WTC11 (cell line): Measurements from ENCODE around the gene GASK1A. TPM values are rescaled to one million over a fixed set of nuclear protein-coding genes. Genes with fewer than 3 reads are reported as not detected.
"Not testable (repeated sequence)": the region's sequence is repeated elsewhere in the genome, so short reads cannot be mapped to it uniquely, and the experiment has no call there.

Experiments used
- ATAC-seq: fragments of 200-7000 bp; cut with Tn5 transposase; 2 replicates; pipeline ENCODE4 v1.10.0; 2021; ENCODE audit warnings: mild to moderate bottlenecking, moderate library complexity
- CTCF ChIA-PET: fragments of 300-600 bp; sonication (Branson Sonifier 250); formaldehyde crosslinking; loops from one replicate; lab custom pipeline; 2021; ENCODE audit warnings: antibody characterized with exemption; lab: Charles Lee
- POLR2A ChIA-PET: fragments of 350-600 bp; sonication (Branson Sonifier 250); formaldehyde crosslinking; loops from one replicate; lab custom pipeline; 2021; ENCODE audit warnings: antibody characterized with exemption; lab: Charles Lee
- DNase-seq: peaks from one replicate; pipeline ENCODE4 v3.0.0; 2021; ENCODE audit warnings: low spot score
- H3K27ac Mint-ChIP-seq: 2 replicates; pipeline ENCODE4 v1.8.0; 2021; ENCODE audit warnings: mixed read lengths
- H3K27me3 Mint-ChIP-seq: 2 replicates; pipeline ENCODE4 v1.8.0; 2021; ENCODE audit warnings: low read depth, mild to moderate bottlenecking, moderate library complexity, mixed read lengths
- H3K36me3 Mint-ChIP-seq: 2 replicates; pipeline ENCODE4 v1.8.0; 2021; ENCODE audit warnings: mixed read lengths
- H3K4me1 Mint-ChIP-seq: 2 replicates; pipeline ENCODE4 v1.8.0; 2022; ENCODE audit warnings: mixed read lengths
- H3K4me3 Mint-ChIP-seq: 2 replicates; pipeline ENCODE4 v1.8.0; 2021; ENCODE audit warnings: mild to moderate bottlenecking, moderate library complexity, mixed read lengths
- H3K9me3 Mint-ChIP-seq: 2 replicates; pipeline ENCODE4 v1.8.0; 2021; ENCODE audit warnings: mixed read lengths
- ATF2 ChIP-seq: sonication (generic); formaldehyde crosslinking; IDR thresholded peaks from 2 replicates; pipeline ENCODE4 v1.8.1; 2022; ENCODE audit warnings: low read depth, missing genetic modification reagents, borderline replicate concordance
- ATF3 ChIP-seq: sonication (generic); formaldehyde crosslinking; conservative IDR thresholded peaks from 2 replicates; pipeline ENCODE4 v1.8.1; 2022; ENCODE audit warnings: mild to moderate bottlenecking, missing genetic modification reagents
- CREM ChIP-seq: sonication (generic); formaldehyde crosslinking; IDR thresholded peaks from 2 replicates; pipeline ENCODE4 v1.8.1; 2022; ENCODE audit warnings: mild to moderate bottlenecking, missing genetic modification reagents, moderate library complexity
- FOXK1 ChIP-seq: sonication (generic); formaldehyde crosslinking; IDR thresholded peaks from 2 replicates; pipeline ENCODE4 v1.8.0; 2022; ENCODE audit warnings: mild to moderate bottlenecking, moderate library complexity, missing genetic modification reagents
- GRHL2 ChIP-seq: fragments of 250-450 bp; sonication (Bioruptor Pico); IDR thresholded peaks from 2 replicates; pipeline ENCODE4 v1.8.0; 2022; ENCODE audit warnings: mild to moderate bottlenecking, moderate library complexity; ENCODE audit not compliant: insufficient replicate concordance, severe bottlenecking
- IRF2 ChIP-seq: sonication (generic); formaldehyde crosslinking; IDR thresholded peaks from 2 replicates; pipeline ENCODE4 v1.8.0; 2022; ENCODE audit warnings: low read depth, missing genetic modification reagents, borderline replicate concordance
- KAT7 ChIP-seq: sonication (generic); formaldehyde crosslinking; IDR thresholded peaks from 2 replicates; pipeline ENCODE4 v1.8.1; 2023; ENCODE audit warnings: missing genetic modification reagents, mild to moderate bottlenecking, borderline replicate concordance
- MLX ChIP-seq: sonication (generic); formaldehyde crosslinking; IDR thresholded peaks from 2 replicates; pipeline ENCODE4 v1.8.1; 2023; ENCODE audit warnings: mild to moderate bottlenecking, missing genetic modification reagents, moderate library complexity
- NFE2L1 ChIP-seq: sonication (generic); formaldehyde crosslinking; IDR thresholded peaks from 2 replicates; pipeline ENCODE4 v1.8.1; 2023; ENCODE audit warnings: missing genetic modification reagents
- SMAD3 ChIP-seq: sonication (generic); formaldehyde crosslinking; IDR thresholded peaks from 2 replicates; pipeline ENCODE4 v1.8.0; 2022; ENCODE audit warnings: missing genetic modification reagents, mild to moderate bottlenecking, borderline replicate concordance
- ZBTB43 ChIP-seq: sonication (generic); formaldehyde crosslinking; IDR thresholded peaks from 2 replicates; pipeline ENCODE4 v1.8.1; 2023; ENCODE audit warnings: mild to moderate bottlenecking, missing genetic modification reagents
- ZNF138 ChIP-seq: sonication (generic); formaldehyde crosslinking; conservative IDR thresholded peaks from 2 replicates; pipeline ENCODE4 v1.8.1; 2022; ENCODE audit warnings: mild to moderate bottlenecking, moderate library complexity, missing genetic modification reagents
- ZNF423 ChIP-seq: fragments of 250-450 bp; sonication (Bioruptor Pico); IDR thresholded peaks from 2 replicates; pipeline ENCODE4 v2.1.2; 2022; ENCODE audit warnings: mild to moderate bottlenecking, moderate library complexity
- total RNA-seq: library from RNA; stranded (reverse); gene quantifications from 3 replicates; pipeline ENCODE4 v1.2.3, GENCODE V29; 2021
- TF ChIP-seq, protein P1 (sequence below): sonication (generic); formaldehyde crosslinking; IDR thresholded peaks from 2 replicates; pipeline ENCODE4 v1.8.0; 2022; ENCODE audit warnings: mild to moderate bottlenecking, missing genetic modification reagents
- TF ChIP-seq, protein P2 (sequence below): fragments of 250-450 bp; sonication (Bioruptor Pico); IDR thresholded peaks from 2 replicates; pipeline ENCODE4 v1.8.0; 2021; ENCODE audit warnings: mild to moderate bottlenecking

GASK1A gene
- total RNA-seq, 1 experiment from 2014 or later: 9.6 TPM

DNA sequence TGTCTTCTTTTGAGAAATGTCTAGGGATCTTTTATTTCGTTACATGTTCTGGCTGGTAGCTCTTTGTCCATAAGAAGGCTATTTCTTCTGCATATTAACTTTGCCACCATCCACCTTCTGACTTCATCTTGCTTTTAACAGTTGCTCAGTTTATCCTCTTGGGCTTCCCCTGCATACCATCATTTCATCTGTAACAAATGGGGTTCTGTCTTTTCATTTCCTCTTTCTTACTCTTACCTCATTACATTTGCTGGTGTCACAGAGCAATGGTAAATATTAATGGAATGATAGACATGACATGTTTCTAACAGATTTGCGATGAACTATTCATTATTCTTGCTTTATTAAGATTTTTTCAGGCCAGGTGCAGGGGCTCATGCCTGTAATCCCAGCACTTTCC is 62.4 kb downstream of the GASK1A start (continued):
- TF ChIP-seq ATF2 (CRISPR knock-in tag): no peak
- TF ChIP-seq, protein P1, sequence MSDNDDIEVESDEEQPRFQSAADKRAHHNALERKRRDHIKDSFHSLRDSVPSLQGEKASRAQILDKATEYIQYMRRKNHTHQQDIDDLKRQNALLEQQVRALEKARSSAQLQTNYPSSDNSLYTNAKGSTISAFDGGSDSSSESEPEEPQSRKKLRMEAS (CRISPR knock-in tag): no peak

- H3K4me1 Mint-ChIP-seq: no peaks in the 10 kb centered on the region
- peaks cover 43% of the 10 kb centered on the region for H3K36me3 Mint-ChIP-seq
- ATAC-seq (no peak), DNase-seq (no peak)
- H3K27ac Mint-ChIP-seq: no peak overlapping the region
- no peak overlapping the region for H3K4me3 Mint-ChIP-seq
- H3K9me3 Mint-ChIP-seq: peaks cover 54% of the 10 kb centered on the region
- ChIA-PET CTCF (no interaction called here), POLR2A (no interaction called here)
- H3K27me3 Mint-ChIP-seq: peaks cover 3% of the 10 kb centered on the region; the same call in 1 of the 2 replicates
- TF ChIP-seq GRHL2 (CRISPR knock-in tag) (no peak), MLX (CRISPR knock-in tag) (no peak), NFE2L1 (CRISPR knock-in tag) (no peak), SMAD3 (CRISPR knock-in tag) (no peak), ZNF138 (CRISPR knock-in tag) (no peak), IRF2 (CRISPR knock-in tag) (no peak)
Observed at GRCh38 chr3:43043071-43043766, 64.1 kb downstream of the GASK1A start.

DNA sequence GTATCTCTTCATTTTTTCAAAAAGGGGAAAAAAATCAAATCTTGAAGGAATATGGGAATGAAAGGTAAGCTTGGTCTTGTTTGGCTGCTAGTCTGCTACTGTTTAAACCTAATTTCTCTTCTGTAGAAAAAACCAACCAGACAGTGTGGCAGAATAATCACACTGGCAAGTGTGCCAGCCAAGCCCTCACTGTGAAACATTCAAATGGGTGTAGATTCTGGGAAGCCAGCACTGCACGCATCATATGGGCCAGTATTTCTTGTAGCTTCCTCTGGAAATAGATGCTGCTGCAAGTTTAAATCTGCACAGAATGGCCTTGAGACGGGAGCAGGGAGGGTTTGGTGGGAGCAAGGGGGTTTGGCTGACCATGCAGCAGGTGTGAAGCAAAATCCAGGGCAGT is 64.7 kb downstream of the GASK1A start:
- H3K4me1 Mint-ChIP-seq: no peaks in the 10 kb centered on the region
- H3K27ac Mint-ChIP-seq: no peak overlapping the region
- H3K36me3 Mint-ChIP-seq: peaks cover 44% of the 10 kb centered on the region
- DNase-seq (no peak), ATAC-seq (no peak)
- TF ChIP-seq ZBTB43 (no peak), ATF3 (CRISPR knock-in tag) (no peak), CREM (CRISPR knock-in tag) (no peak), KAT7 (CRISPR knock-in tag) (no peak), ZNF423 (CRISPR knock-in tag) (no peak), FOXK1 (CRISPR knock-in tag) (no peak)
- TF ChIP-seq, protein P2, sequence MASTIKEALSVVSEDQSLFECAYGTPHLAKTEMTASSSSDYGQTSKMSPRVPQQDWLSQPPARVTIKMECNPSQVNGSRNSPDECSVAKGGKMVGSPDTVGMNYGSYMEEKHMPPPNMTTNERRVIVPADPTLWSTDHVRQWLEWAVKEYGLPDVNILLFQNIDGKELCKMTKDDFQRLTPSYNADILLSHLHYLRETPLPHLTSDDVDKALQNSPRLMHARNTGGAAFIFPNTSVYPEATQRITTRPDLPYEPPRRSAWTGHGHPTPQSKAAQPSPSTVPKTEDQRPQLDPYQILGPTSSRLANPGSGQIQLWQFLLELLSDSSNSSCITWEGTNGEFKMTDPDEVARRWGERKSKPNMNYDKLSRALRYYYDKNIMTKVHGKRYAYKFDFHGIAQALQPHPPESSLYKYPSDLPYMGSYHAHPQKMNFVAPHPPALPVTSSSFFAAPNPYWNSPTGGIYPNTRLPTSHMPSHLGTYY: no peak
- CTCF ChIA-PET: no interaction called here
- POLR2A ChIA-PET: no interaction called here
- peaks cover 59% of the 10 kb centered on the region for H3K9me3 Mint-ChIP-seq
- H3K27me3 Mint-ChIP-seq: peaks cover 3% of the 10 kb centered on the region; the same call in 1 of the 2 replicates
- no peak overlapping the region for H3K4me3 Mint-ChIP-seq

DNA sequence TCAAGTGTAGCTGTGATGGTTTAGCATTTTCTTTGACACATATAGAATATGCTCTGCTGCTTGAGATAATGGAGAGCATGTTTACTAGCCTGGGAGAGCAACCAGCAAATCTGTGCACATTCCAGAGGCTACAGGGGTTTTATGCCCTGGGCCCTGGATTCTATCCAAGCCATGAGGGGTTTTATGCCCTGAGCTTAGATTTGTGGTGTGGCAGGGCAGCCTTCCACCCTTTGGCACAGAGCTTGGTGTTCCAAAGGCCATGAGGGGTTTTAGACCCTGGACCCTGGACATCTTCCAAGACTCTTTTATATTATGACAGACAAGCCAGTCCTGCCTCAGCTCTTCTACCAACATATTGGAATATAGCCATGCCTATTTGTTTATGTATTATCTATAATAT is 66.0 kb downstream of the GASK1A start:
- CTCF ChIA-PET, H3K4me1 Mint-ChIP-seq, H3K4me3 Mint-ChIP-seq, H3K27me3 Mint-ChIP-seq, ATAC-seq, H3K27ac Mint-ChIP-seq, POLR2A ChIA-PET, DNase-seq: not testable (repeated sequence)
- Mint-ChIP-seq H3K36me3 (peaks cover 44% of the 10 kb centered on the region), H3K9me3 (peaks cover 71% of the 10 kb centered on the region)
